H54 (cell line): ENCODE data around the gene CST8.

Source experiments
- DNase-seq: peaks from one replicate; pipeline ENCODE4 v3.0.0; 2011; ENCODE audit warnings: low spot score, mixed read lengths; ENCODE audit not compliant: insufficient read length
- FAIRE-seq: peaks from 3 replicates; lab custom pipeline; 2011; peaks lifted over from hg19 to GRCh38; lab: Jason Lieb, UNC
- POLR2A ChIP-seq: IDR thresholded peaks from 2 replicates; pipeline ENCODE4 v1.6.1; 2011; ENCODE audit warnings: low read depth, mild to moderate bottlenecking, low read length

The CST8 gene

GRCh38 chr20:23492292-23492691 lies 1.4 kb downstream of the CST8 start:
- no peak for DNase-seq
- FAIRE-seq: no peak
- TF ChIP-seq POLR2A: no peak

- no peak for DNase-seq
- FAIRE-seq: no peak
- TF ChIP-seq POLR2A: no peak
Measured at GRCh38 chr20:23493172-23493772, 2.4 kb downstream of the CST8 start.

- FAIRE-seq (no peak), DNase-seq (no peak)
- no peak for TF ChIP-seq POLR2A
Measured at GRCh38 chr20:23497536-23497935, 6.6 kb downstream of the CST8 start.

DNA sequence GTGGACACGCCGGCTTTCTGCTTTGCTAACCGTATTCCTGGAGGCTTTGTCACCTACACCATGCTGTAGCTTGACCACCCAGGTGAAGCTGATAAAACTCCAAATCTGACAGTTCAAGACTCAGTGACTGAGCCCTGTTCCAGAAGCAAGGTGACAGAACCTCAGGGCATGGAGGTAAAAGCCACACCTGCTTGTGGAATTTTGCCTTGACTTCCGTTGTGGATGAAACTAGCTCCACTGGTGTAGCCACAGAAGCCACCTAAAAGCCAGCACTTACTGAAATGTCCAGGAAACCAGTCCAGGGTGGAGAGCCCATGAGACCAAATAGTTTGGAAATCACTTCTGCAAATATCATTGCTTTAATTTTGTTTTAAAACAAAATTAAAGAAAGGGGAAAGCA lies 11.0 kb downstream of the CST8 start:
- TF ChIP-seq POLR2A: no peak
- no peak for DNase-seq
- no peak for FAIRE-seq

DNA sequence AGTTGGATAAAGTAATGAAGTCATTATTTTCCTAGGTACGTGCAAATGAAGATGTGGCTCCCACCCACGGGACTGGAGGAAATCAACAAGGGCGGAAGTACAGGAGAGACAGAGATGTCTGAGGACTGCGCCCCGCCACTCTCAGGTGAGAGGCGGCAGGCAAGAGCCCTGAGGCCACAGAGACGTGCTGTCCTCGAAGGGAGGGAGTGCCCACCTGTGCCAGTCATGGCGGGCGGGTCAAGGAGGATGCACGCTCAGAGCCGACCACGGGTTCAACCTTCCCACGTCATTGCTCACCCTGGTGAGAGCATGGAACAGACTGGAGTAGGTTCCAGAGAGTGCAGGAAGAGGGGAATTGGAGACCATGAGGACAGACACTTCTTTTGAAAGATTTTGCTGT lies 12.7 kb downstream of the CST8 start:
- FAIRE-seq: no peak

GRCh38 chr20:23507346-23507745 lies 16.4 kb downstream of the CST8 start:
- TF ChIP-seq POLR2A: no peak
- FAIRE-seq: no peak
- DNase-seq: no peak

More for the DNA sequence above, 12.7 kb downstream of the CST8 start:
- no peak for TF ChIP-seq POLR2A
- no peak for DNase-seq

DNA sequence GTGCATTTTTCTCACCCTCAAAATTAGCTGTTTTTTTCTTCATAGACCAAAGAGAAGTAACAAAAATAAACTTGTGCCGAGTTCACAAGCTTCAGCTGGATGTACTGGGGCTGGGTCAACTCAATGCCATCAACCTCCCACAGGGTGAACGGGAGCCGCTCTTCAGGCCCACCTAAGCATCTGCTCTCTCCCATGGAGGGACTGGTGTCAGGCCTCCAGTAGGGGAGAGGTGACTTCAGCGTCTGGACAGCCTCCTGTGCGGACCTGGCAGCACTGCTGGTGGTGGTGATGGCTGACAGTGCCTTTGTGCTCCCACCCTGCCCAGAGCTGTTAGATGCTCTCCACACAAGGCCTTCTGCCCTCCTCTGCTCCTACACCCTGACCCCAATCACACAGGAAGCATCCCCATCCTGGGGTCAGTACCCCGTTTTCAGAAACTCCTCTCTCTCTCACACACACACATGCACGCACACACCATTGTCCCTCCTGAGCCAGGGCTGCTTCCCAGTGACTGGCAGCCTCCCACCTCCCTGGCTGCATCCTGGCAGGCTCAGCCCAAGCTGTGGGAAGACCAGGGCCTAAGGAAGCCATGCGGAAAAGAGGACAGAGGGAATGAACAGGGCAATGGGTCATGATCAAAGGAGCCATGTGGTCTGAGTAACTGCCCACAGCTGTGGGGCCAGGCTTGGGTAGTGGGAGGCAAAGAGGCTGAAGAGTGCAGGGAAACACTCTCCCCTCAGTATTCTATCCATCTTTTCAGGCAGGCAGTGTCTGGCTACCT lies 17.7 kb downstream of the CST8 start:
- TF ChIP-seq POLR2A: no peak
- FAIRE-seq (no peak), DNase-seq (no peak)

DNA sequence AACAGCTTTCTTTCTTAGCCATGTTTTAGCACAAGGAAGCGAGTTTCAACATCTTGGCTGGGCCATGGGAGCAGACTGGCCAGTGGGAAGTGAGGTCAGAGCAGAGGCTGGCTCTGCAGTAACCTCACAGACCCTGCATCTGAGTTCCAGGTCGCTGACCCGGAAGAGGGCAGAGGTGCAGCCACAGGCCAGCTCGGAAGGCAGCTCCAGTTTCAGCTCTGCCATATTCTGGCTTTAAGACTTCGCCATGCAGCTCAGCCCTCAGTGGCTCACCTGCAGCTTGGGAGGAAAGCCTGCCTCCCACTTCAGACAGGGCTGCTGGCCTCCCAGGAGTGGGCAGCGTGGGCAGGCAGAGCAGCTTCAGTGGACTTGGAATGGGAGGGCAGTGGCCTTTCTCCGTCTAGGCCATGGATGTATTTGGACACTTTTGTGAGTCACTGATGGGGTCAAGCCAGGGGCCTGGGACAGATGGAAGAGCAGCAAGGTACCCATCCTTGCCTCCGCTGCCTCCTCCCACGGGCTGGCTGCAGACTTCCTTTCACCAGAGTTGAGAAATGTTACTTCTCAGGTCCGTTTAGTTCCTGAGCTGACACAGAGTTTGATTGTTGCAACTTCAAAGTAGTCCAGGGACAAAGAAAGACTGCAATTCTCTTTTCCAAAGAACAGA lies 18.5 kb downstream of the CST8 start:
- no peak for TF ChIP-seq POLR2A
- no peak for FAIRE-seq

GRCh38 chr20:23510000-23510590 lies 19.2 kb downstream of the CST8 start:
- TF ChIP-seq POLR2A: no peak
- FAIRE-seq (no peak), DNase-seq (no peak)

More for the DNA sequence above, 18.5 kb downstream of the CST8 start:
- DNase-seq: no peak

DNA sequence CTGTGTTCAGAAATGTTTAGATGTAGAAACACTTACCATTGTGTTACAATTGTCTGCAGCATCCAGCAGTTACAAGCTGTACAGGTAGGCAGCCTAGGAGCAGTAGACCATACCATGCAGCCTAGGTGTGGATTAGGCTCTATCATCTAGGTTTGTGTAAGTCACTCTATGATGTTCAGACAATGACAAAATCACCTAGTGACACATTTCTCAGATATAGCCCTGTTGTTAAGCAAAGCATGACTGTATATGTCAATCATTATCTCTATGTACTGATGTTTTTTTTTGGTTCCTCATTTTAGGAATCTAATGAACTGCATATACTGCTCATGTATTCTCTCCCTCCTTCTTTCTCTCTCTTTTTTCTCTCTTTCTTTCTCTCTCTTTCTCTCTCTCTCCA lies 22.2 kb downstream of the CST8 start:
- DNase-seq (no peak), FAIRE-seq (no peak)
- TF ChIP-seq POLR2A: no peak

DNA sequence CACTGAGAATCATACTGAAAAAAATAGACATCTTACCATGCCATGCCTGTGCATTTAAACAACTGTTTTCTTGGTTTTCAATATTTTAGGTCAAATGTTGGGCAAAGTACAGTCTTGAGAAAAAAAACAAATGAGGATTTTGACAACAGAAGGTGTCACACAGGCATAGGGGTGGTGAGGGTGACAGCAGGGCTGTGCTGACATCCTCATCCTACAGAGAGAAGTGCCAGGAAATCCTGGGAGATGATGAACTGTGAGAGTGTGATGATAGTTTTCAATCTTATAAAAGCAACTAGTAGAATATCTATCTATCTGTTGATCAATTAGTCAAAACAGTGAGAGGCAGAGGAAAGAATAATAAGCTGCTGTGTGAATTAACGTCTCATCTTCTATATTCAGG lies 23.9 kb downstream of the CST8 start:
- no peak for DNase-seq
- FAIRE-seq: no peak
- no peak for TF ChIP-seq POLR2A

DNA sequence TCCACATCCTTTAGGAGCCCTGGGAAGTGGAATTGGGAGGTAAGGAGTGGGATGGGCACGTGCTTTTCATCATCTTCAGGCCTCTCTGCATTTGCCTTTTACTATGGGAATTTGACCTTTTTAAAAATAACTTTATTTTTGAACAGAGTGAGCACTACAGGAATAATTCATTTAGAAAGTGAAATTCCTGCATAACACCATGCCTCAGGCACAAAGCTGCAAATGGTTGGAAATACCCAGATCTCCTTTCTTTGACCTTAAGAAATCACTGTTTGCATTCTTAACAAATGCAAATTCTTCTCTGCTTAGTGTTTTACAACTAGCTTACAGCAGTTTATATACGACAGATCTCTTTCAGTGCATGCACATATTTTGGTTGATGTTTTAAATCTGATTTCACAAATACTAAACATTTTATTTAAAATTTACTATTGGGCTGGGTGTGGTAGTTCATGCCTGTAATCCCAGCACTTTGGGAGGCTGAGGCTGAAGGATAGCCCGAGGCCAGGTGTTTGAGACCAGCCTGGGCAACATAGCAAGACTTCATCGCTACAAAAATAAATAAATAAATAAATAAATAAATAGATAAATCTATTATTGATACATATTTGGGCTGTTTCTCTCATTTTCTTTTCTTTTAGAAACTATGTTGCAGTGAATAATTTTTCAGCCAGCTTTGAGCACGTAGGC lies 24.5 kb downstream of the CST8 start:
- FAIRE-seq (no peak), DNase-seq (no peak)
- no peak for TF ChIP-seq POLR2A

DNA sequence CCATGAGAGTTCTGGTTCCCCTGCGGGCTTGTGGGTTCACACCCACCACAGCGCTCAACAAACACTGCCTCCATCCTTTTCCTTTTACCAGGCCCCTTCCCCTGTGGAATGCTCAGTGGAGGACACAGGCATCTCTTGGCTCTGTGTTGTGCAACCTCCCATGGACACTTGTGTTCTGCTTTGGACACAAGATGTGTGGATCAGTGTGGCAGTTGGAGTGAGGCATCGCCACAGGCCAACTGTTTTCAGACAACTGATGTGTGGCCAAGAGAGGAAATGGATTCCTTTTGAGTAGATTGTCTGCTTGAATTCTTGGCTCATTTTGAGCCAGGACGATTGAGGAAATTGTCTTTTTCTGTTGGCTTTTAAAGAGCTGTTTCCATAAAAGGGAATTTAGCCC lies 26.8 kb downstream of the CST8 start:
- no peak for DNase-seq
- TF ChIP-seq POLR2A: no peak
- no peak for FAIRE-seq

DNA sequence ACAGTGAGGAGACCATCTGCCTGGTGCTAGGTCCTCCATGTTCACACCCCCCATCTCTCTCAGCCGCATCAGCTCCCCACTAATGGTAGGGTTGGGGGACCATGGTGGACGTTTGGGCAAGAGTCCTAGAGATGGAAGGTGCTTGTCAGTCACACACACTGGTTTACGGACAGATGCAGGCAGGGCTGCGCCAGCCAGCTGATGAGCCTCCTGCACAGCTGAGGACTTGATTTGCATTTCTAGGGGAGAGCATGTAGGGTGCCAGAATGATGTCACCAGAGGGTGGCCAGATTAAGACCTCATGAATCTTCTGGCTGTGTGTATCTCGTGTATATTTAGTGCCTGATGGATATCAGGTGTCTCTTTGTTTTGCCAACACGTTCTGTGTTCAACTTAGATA lies 28.6 kb downstream of the CST8 start:
- DNase-seq (no peak), FAIRE-seq (no peak)
- no peak for TF ChIP-seq POLR2A

- no peak for DNase-seq
- no peak for TF ChIP-seq POLR2A
- FAIRE-seq: no peak
Measured at GRCh38 chr20:23520185-23520584, 29.3 kb downstream of the CST8 start.
